ENCODE measurements around the gene CLBA1.
"Not testable (repeated sequence)": the region's sequence is repeated elsewhere in the genome, so short reads cannot be mapped to it uniquely, and the experiment has no call there.

CLBA1 gene

DNA sequence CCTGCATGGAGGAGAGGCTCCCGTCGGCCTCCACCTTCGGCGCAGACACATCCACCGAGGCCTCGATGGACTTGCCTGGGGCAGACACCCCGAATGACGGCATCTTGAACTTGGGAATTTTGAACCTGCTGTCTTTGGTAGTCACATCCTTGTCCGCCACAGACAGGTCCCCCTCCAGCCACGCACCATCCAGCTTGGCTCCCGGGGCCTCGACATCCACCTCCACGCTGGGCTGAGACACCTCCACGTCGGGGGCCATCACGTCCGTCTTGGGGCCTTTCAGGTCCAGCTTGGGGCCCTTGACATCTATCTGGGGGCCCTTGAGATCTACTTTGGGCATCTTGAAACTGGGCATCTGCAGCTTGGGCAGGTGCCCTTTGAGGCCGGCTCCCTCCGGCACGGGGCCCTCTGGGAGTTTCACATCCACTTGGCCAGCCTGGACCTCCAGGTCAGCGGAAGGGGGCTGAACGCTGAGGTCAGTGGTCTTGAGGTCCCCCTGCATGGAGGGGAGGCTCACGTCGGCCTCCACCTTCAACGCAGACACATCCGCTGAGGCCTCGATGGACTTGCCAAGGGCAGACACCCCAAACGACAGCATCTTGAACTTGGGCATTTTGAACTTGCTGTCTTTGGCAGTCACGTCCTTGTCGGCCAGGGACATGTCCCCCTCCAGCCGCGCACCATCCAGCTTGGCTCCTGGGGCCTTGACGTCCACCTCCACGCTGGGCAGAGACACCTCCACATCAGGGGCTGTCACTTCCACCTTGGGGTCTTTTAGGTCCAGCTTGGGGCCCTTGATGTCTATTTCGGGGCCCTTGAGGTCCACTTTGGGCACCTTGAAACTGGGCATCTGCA is 37.5 kb upstream of the CLBA1 start:
- not testable (repeated sequence) for DNase-seq (ENCODE audit: extremely low read depth, low read depth)

DNA sequence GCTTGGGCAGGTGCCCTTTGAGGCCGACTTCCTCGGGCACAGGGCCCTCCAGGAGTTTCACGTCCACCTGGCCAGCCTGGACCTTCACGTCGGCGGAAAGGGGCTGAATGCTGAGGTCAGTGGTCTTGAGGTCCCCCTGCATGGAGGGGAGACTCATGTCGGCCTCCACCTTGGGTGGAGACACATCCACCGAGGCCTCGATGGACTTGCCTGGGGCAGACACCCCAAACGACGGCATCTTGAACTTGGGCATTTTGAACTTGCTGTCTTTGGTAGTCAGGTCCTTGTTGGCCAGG is 36.9 kb upstream of the CLBA1 start:
- TF ChIP-seq, protein P1, sequence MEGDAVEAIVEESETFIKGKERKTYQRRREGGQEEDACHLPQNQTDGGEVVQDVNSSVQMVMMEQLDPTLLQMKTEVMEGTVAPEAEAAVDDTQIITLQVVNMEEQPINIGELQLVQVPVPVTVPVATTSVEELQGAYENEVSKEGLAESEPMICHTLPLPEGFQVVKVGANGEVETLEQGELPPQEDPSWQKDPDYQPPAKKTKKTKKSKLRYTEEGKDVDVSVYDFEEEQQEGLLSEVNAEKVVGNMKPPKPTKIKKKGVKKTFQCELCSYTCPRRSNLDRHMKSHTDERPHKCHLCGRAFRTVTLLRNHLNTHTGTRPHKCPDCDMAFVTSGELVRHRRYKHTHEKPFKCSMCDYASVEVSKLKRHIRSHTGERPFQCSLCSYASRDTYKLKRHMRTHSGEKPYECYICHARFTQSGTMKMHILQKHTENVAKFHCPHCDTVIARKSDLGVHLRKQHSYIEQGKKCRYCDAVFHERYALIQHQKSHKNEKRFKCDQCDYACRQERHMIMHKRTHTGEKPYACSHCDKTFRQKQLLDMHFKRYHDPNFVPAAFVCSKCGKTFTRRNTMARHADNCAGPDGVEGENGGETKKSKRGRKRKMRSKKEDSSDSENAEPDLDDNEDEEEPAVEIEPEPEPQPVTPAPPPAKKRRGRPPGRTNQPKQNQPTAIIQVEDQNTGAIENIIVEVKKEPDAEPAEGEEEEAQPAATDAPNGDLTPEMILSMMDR (IDR thresholded peaks at IDR 0.05; ENCODE audit: low read depth, low read length), result no peak
- no peak for DNase-seq (ENCODE audit: extremely low read depth, low read depth)

DNA sequence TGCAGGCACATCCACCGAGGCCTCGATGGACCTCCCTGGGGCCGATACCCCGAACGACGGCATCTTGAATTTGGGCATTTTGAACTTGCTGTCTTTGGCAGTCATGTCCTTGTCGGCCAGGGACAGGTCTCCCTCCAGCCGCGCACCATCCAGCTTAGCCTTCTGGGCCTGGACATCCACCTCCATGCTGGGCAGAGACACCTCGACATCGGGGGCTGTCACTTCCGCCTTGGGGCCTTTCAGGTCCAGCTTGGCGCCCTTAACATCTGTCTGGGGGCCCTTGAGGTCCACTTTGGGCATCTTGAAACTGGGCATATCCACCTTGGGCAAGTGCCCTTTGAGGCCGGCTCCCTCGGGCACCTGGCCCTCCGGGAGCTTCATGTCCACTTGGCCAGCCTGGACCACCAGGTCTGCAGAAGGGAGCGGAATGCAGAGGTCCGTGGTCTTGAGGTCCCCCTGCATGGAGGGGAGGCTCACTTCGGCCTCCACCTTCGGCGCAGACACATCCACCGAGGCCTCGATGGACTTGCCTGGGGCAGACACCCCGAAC is 36.1 kb upstream of the CLBA1 start:
- not testable (repeated sequence) for DNase-seq (ENCODE audit: extremely low read depth, low read depth)

DNA sequence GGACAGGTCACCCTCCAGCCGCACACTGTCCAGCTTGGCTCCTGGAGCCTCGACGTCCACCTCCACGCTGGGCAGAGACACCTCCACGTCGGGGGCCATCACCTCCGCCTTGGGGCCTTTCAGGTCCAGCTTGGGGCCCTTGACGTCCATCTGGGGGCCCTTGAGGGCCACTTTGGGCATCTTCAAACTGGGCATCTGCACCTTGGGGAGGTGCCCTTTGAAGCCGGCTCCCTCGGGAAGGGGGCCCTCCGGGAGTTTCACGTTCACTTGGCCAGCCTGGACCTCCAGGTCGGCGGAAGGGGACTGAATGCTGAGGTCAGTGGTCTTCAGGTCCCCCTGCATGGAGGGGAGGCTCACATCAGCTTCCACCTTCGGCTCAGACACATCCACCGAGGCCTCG is 35.6 kb upstream of the CLBA1 start:
- TF ChIP-seq, protein P1 (IDR thresholded peaks at IDR 0.05; ENCODE audit: low read depth, low read length), result no peak
- no peak for DNase-seq (ENCODE audit: extremely low read depth, low read depth)

DNA sequence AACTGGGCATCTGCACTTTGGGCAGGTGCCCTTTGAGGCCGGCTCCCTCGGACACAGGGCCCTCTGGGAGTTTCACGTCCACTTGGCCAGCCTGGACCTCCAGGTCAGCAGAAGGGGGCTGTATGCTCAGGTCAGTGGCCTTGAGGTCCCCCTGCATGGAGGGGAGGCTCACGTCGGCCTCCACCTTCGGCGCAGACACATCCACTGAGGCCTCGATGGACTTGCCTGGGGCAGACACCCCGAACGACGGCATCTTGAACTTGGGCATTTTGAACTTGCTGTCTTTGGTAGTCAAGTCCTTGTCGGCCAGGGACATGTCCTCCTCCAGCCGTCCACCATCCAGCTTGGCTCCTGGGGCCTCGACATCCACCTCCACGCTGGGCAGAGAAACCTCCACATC is 34.9 kb upstream of the CLBA1 start:
- DNase-seq (ENCODE audit: extremely low read depth, low read depth), result not testable (repeated sequence)

DNA sequence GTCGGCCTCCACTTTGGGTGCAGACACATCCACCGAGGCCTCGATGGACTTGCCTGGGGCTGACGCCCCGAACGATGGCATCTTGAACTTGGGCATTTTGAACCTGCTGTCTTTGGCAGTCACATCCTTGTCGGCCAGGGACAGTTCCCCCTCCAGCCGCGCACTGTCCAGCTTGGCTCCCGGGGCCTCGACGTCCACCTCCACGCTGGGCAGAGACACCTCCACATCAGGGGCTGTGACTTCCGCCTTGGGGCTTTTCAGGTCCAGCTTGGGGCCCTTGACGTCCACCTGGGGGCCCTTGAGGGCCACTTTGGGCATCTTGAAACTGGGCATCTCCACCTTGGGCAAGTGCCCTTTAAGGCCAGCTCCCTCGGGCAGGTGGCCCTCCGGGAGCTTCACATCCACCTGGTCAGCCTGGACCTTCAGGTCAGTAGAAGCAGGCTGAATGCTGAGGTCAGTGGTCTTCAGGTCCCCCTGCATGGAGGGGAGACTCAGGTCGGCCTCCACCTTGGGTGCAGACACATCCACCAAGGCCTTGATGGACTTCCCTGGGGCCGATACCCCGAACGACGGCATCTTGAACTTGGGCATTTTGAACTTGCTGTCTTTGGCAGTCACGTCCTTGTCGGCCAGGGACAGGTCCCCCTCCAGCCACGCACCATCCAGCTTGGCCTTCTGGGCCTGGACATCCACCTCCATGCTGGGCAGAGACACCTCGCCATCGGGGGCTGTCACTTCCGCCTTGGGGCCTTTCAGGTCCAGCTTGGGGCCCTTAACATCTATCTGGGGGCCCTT is 33.5 kb upstream of the CLBA1 start:
- DNase-seq (ENCODE audit: extremely low read depth, low read depth), result not testable (repeated sequence)

DNA sequence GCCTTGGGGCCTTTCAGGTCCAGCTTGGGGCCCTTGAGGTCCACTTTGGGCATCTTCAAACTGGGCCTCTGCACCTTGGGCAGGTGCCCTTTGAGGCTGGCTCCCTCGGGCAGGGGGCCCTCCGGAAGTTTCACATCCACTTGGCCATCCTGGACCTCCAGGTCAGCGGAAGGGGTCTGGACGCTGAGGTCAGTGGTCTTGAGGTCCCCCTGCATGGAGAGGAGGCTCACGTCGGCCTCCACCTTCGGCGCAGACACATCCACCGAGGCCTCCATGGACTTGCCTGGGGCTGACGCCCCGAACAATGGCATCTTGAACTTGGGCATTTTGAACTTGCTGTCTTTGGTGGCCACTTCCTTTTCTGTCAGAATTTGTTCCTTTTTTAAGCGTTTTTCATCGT is 32.5 kb upstream of the CLBA1 start:
- TF ChIP-seq, protein P1 (IDR thresholded peaks at IDR 0.05; ENCODE audit: low read depth, low read length), result no peak
- DNase-seq (ENCODE audit: extremely low read depth, low read depth), result no peak

DNA sequence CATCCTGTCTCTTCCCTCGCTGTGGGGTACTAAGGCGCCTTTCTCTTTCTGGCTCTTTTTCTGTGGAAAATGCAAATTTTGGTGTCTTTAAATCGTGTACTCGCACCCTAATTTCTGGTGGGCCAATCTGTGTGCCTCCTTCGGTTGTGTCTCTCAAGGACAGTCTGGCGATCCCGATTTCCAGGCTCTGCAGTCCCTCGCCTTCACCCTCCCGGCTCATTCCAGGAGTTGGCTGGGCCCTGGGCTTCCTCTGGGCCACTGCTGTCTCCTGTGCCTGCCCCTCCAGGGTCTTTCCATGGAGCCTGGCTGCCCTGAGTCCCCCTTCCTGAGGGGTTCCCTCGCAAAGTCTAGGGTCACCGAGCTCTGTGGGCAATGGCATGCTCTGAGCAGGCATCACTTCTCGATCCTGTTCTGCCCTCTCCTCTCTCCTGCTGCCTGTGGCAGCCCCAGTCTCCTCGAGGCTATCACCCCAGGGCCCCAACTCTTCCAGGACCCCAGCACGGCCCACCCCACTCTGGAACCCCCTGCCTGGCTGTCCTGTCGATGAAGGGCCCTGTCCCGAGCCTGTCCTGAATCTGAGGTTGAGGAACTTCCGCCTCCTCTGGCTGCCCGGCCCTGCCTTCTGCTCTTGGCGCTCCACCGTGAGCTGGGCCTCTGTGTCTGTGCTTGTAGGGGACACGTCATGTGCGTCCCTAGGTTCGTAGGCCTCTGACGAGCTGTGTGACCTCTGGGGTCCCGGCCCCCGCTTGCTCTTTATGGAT is 31.5 kb upstream of the CLBA1 start:
- no peak for DNase-seq (ENCODE audit: extremely low read depth, low read depth)
- TF ChIP-seq, protein P1 (IDR thresholded peaks at IDR 0.05; ENCODE audit: low read depth, low read length), result no peak

DNA sequence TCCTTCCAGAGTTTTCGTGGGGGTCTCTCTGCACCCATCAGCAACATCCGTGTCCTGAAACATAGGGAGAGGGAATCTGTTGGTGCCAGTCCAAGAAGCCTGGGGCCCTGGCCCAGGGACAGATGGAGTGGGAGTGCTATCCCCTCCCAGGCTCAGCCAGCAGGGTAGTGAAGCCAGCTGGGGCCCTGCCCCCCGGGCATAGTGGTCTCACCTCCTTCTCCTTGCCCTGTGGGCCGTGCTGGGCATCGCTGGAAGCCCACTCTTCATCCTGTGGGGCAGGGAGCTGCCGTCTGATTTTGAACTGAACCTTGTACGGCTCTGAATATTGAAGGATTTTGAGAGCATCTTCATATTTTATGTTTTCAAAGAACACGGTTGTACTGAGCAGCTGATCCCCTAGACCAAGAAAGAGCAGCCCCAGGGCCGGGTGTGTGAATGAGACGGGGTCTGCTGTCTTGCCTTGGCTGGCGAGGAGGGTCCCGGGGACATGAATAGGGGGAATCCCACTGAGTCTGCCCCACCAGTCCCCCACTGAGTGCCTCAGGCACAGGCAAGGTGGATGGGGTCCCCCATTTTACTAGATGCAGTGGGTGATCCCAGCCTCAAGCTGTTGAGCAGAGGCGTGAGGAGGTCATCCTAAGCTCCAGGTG is 30.7 kb upstream of the CLBA1 start:
- no peak for DNase-seq (ENCODE audit: extremely low read depth, low read depth)
- TF ChIP-seq, protein P1 (IDR thresholded peaks at IDR 0.05; ENCODE audit: low read depth, low read length), result no peak

Measured in AG09319 (cell line).